Ishikawa (cell line): ENCODE measurements around the gene PIRT.

ENCODE experiments used
- EP300 ChIP-seq: IDR thresholded peaks from 2 replicates; pipeline ENCODE4 v1.6.1; 2012; ENCODE audit warnings: borderline replicate concordance
- MAX ChIP-seq: IDR thresholded peaks from 2 replicates; pipeline ENCODE4 v1.6.1; 2012
- REST ChIP-seq: IDR thresholded peaks from 2 replicates; pipeline ENCODE4 v1.6.1; 2012; ENCODE audit warnings: low read depth, mild to moderate bottlenecking

GRCh38 chr17:10821770-10822169, 16.1 kb downstream of the PIRT start:
- TF ChIP-seq REST = no peak
- no peak for TF ChIP-seq EP300
- TF ChIP-seq MAX = no peak
